ENCODE measurements around the gene DLEU7.

DLEU7 gene

GRCh38 chr13:50780201-50781015 lies 63.1 kb downstream of the DLEU7 start:
- H3K36me3 ChIP-seq (ENCODE audit: control insufficient read depth in 5 of 5, insufficient read depth in 5 of 5, low read length in 5 of 5) = no peaks in the 10 kb centered on the region
- H3K4me3 ChIP-seq (ENCODE audit: low read depth in 1 of 5, low read length in 5 of 5) = no peak overlapping the region
- H3K27ac ChIP-seq (ENCODE audit: low read depth, low read length) = no peak overlapping the region
- H3K9ac ChIP-seq (ENCODE audit: low read length in 5 of 5) = no peak overlapping the region
- peaks cover 0 to 4% (median 0%) of the 10 kb centered on the region in 5 donors for H3K27me3 ChIP-seq (ENCODE audit: control insufficient read depth in 5 of 5, insufficient read depth in 4 of 5, low read length in 5 of 5)
- H3K4me1 ChIP-seq (ENCODE audit: control insufficient read depth in 5 of 5, insufficient read depth in 5 of 5, low read length in 5 of 5) = no peaks in the 10 kb centered on the region
- peaks cover 0 to 7% (median under 1%) of the 10 kb centered on the region in 5 donors for H3K9me3 ChIP-seq (ENCODE audit: control insufficient read depth in 5 of 5, low read length in 5 of 5)

DNA sequence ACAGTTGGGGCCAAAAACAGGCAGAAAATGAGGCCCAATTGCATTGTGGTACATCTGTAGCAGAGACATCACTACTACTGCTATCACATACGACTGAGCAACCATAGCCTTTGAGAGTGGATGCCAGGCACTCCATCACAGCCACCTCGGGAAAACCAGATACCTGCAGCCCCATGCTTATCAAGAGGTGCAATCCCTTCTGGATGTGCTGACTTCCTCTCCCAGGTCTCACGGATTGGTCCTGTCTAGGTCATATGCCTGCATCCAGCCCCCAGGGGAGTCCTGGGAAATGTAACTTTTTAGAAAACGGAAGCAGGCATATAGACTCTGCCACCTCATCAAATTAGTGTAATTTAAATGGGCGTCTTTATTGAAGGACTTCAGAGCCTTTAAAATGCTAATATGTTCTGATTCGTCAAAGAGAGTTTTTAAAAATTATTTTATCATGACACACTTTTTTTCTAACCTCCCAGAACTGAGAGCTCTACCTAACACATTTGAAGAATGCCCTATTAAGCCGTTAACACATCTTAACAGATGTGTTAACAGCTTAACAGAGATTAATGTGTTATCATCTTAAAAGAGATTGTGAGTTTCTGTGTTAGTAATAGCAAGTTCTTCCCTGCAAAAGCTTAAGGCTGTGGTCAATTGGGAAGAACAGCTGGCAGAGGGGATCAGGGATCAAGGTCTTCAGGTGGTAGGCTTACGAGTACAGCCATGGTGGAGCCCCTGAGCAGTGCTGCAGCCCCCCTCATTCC lies 63.9 kb downstream of the DLEU7 start:
- Histone ChIP-seq H3K27ac (ENCODE audit: low read depth, low read length) (no peak overlapping the region), H3K36me3 (ENCODE audit: control insufficient read depth in 5 of 5, insufficient read depth in 5 of 5, low read length in 5 of 5) (no peaks in the 10 kb centered on the region), H3K27me3 (ENCODE audit: control insufficient read depth in 5 of 5, insufficient read depth in 4 of 5, low read length in 5 of 5) (peaks cover 0 to 2% (median 0%) of the 10 kb centered on the region in 5 donors), H3K4me3 (ENCODE audit: low read depth in 1 of 5, low read length in 5 of 5) (no peak overlapping the region), H3K4me1 (ENCODE audit: control insufficient read depth in 5 of 5, insufficient read depth in 5 of 5, low read length in 5 of 5) (no peaks in the 10 kb centered on the region), H3K9me3 (ENCODE audit: control insufficient read depth in 5 of 5, low read length in 5 of 5) (peaks cover 0 to 14% (median 5%) of the 10 kb centered on the region in 5 donors), H3K9ac (ENCODE audit: low read length in 5 of 5) (no peak overlapping the region)
